Smooth muscle cell (in vitro differentiated cells): Measurements from ENCODE around the gene LRG1. TPM values are rescaled to one million over a fixed set of nuclear protein-coding genes. Genes with fewer than 3 reads are reported as not detected.

Source experiments
- DNase-seq: peaks from one replicate; lab custom pipeline; 2025; ENCODE audit not compliant: unreplicated experiment; lab: John Stamatoyannopoulos, UW
- H2AFZ ChIP-seq: fragments of 200-600 bp; sonication (generic); 2 replicates; pipeline ENCODE4 v1.6.0; 2016; ENCODE audit warnings: antibody characterized with exemption, low read depth, mild to moderate bottlenecking
- H3F3A ChIP-seq: fragments of 200-600 bp; sonication (generic); 2 replicates; pipeline ENCODE4 v1.6.0; 2017; ENCODE audit warnings: antibody characterized with exemption, low read depth
- H3K27ac ChIP-seq: fragments of 200-600 bp; sonication (generic); 2 replicates; pipeline ENCODE4 v1.5.1; 2016; ENCODE audit warnings: low read depth, mild to moderate bottlenecking
- H3K27me3 ChIP-seq: fragments of 200-600 bp; sonication (generic); 2 replicates; pipeline ENCODE4 v1.6.1; 2016; ENCODE audit warnings: low read depth, mild to moderate bottlenecking
- H3K36me3 ChIP-seq: fragments of 200-600 bp; sonication (generic); 2 replicates; pipeline ENCODE4 v1.5.1; 2016; ENCODE audit warnings: low read depth
- H3K4me1 ChIP-seq: fragments of 200-600 bp; sonication (generic); 2 replicates; pipeline ENCODE4 v1.5.1; 2016; ENCODE audit warnings: low read depth
- H3K4me2 ChIP-seq: fragments of 200-600 bp; sonication (generic); 2 replicates; pipeline ENCODE4 v1.6.0; 2016; ENCODE audit warnings: mild to moderate bottlenecking
- H3K4me3 ChIP-seq: fragments of 200-600 bp; sonication (generic); 2 replicates; pipeline ENCODE4 v1.5.1; 2016; ENCODE audit warnings: mild to moderate bottlenecking
- H3K79me2 ChIP-seq: fragments of 200-600 bp; sonication (generic); 2 replicates; pipeline ENCODE4 v1.6.0; 2016; ENCODE audit warnings: low read depth, mild to moderate bottlenecking
- H3K9ac ChIP-seq: fragments of 200-600 bp; sonication (generic); 2 replicates; pipeline ENCODE4 v1.6.0; 2016; ENCODE audit warnings: low read depth
- H3K9me3 ChIP-seq: fragments of 200-600 bp; sonication (generic); replicated peaks from 2 replicates; pipeline ENCODE4 v1.5.1; 2016; ENCODE audit warnings: low read depth
- H4K20me1 ChIP-seq: fragments of 200-600 bp; sonication (generic); 2 replicates; pipeline ENCODE4 v1.6.0; 2016; ENCODE audit warnings: low read depth
- WGBS: methylation state at CpG from one replicate; pipeline ENCODE4 v1.1.7; 2016; ENCODE audit warnings: low lambda C conversion rate; 5-methylcytosine and 5-hydroxymethylcytosine counted together
- polyA plus RNA-seq: library from polyadenylated mRNA; unstranded; fragments of >200 nt; fragmentation: Nextera tagmentation; extraction: Ambion mirVana; gene quantifications from 2 replicates; pipeline ENCODE4 v1.2.1, GENCODE V29; 2016
- total RNA-seq: library from RNA; depleted of rRNA; stranded (reverse); fragments of >200 nt; gene quantifications from 2 replicates; pipeline ENCODE4 v1.2.3, GENCODE V29; 2014
- TF ChIP-seq, protein P1 (sequence below): fragments of 200-600 bp; sonication (generic); IDR thresholded peaks from 2 replicates; pipeline ENCODE4 v1.5.1; 2017; ENCODE audit warnings: borderline replicate concordance, mild to moderate bottlenecking, antibody characterized with exemption; ENCODE audit not compliant: insufficient read depth, poor library complexity, severe bottlenecking

LRG1 gene
- total and polyA plus RNA-seq, 2 experiments from 2014 or later: not detected

DNA sequence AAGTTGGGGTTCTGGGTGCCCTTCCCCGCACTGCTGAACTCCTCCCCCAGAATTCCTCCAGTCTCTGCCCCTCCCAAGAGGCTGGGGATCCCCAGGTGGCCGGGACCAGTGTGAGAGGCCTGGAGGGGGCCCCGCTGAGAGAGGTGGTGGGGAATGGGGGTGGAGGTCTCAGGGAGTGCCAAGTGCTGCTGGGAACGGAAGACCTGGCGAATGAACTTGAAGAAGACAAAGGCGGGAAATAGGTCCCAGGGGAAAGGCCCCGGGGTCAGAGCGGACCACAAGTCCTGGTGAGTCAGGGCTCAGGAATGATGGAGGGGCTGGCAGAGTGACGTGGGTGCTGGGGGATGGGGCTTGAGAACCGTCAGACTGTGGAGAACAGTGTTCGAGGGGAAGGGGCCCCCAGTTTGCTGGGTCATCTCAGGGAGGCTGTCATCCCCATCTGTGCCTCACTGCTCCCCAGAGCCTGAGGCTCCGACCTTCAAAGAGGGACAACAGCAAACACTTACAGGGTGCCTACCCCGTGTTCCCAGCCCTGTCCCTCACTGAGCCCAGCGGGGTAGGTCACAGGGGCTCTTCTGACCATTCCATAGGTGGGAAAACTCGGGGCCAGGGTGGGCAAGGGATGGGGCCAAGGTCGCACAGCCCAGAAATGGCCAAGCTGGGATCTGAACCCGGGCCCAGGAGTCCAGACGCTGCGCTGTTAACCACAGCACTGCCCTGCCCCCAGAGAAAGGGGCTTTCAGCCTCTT is 35.6 kb upstream of the LRG1 start:
- TF ChIP-seq, protein P1, sequence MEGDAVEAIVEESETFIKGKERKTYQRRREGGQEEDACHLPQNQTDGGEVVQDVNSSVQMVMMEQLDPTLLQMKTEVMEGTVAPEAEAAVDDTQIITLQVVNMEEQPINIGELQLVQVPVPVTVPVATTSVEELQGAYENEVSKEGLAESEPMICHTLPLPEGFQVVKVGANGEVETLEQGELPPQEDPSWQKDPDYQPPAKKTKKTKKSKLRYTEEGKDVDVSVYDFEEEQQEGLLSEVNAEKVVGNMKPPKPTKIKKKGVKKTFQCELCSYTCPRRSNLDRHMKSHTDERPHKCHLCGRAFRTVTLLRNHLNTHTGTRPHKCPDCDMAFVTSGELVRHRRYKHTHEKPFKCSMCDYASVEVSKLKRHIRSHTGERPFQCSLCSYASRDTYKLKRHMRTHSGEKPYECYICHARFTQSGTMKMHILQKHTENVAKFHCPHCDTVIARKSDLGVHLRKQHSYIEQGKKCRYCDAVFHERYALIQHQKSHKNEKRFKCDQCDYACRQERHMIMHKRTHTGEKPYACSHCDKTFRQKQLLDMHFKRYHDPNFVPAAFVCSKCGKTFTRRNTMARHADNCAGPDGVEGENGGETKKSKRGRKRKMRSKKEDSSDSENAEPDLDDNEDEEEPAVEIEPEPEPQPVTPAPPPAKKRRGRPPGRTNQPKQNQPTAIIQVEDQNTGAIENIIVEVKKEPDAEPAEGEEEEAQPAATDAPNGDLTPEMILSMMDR: no peak
- Histone ChIP-seq H2AFZ (peak overlapping the region; percentile 54), H3K36me3 (no peaks in the 10 kb centered on the region), H3F3A (peaks cover 11% of the 10 kb centered on the region), H3K79me2 (no peaks in the 10 kb centered on the region), H3K9ac (peak overlapping the region; percentile 68), H3K4me2 (peak overlapping the region; percentile 77), H3K27ac (peak overlapping the region; percentile 70), H3K9me3 (no peaks in the 10 kb centered on the region), H3K4me3 (no peak overlapping the region), H4K20me1 (no peaks in the 10 kb centered on the region), H3K4me1 (peaks cover 14% of the 10 kb centered on the region), H3K27me3 (peaks cover 13% of the 10 kb centered on the region)
- 20% methylated on average over 19 of the region's 19 CpGs for WGBS
- peak; percentile 35 for DNase-seq

DNA sequence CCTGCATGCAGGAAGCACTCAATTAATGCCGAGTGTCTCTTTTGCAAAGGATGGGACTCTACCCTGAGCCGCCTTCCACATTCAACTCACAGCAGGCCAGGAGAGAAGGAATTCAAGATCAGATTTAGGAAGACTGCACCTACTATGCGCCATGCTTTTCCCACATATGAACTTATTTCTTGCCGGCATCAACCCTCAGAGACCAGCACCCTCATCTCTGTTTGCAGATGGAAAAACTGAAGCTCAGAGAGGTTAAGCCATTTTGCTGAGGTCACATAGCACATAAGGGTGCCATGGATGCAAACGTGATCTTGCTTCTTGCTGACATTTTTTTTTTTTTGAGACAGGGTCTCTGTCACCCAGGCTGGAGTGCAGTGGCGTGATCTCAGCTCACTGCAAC is 33.8 kb upstream of the LRG1 start:
- Histone ChIP-seq H3K4me3 (no peak overlapping the region), H2AFZ (no peak overlapping the region), H3K4me2 (no peak overlapping the region), H3K4me1 (peaks cover 14% of the 10 kb centered on the region), H3K36me3 (no peaks in the 10 kb centered on the region), H3K79me2 (no peaks in the 10 kb centered on the region), H3F3A (peaks cover 11% of the 10 kb centered on the region), H3K27me3 (no peaks in the 10 kb centered on the region), H3K27ac (no peak overlapping the region), H3K9me3 (no peaks in the 10 kb centered on the region), H3K9ac (no peak overlapping the region), H4K20me1 (no peaks in the 10 kb centered on the region)
- TF ChIP-seq, protein P1: no peak
- DNase-seq: no peak
- 94% methylated on average over 6 of the region's 6 CpGs for WGBS

DNA sequence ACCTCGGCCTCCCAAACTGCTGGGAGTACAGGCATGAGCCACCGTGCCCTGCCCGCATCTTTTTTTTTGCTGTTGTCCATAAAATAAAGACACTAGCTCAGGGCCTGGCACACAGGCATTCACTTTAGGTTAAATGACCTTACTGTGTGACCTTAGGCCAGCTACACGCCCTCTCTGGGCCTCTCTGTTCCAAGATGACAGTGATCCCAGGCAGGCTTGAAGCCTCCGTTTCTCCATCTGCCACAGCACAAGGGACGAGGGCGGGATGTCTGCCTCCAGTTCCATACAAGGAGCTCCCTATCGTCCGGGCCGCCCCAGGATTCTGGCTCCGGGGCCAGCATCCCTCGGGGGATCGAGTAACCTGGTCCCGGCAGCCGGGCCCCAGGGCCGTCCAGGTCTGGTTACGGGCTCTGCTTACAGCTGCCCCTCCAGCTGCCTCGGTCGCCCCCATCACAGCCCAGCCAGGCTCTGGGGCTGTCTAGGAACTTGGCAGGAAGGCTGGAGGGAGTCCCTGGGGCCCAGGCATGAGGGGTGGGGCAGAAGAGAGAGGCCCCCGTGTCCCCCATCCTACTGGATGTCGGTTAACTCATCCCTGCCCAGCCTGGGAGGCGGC is 31.6 kb upstream of the LRG1 start:
- H3K27me3 ChIP-seq: no peaks in the 10 kb centered on the region
- peaks cover 4% of the 10 kb centered on the region for H3F3A ChIP-seq
- H3K36me3 ChIP-seq: no peaks in the 10 kb centered on the region
- no peaks in the 10 kb centered on the region for H3K9me3 ChIP-seq
- WGBS: 82% methylated on average over 20 of the region's 22 CpGs
- TF ChIP-seq, protein P1: no peak
- H3K9ac ChIP-seq: no peak overlapping the region
- no peak overlapping the region for H3K4me3 ChIP-seq
- H3K79me2 ChIP-seq: no peaks in the 10 kb centered on the region
- H2AFZ ChIP-seq: no peak overlapping the region
- DNase-seq: no peak
- H3K27ac ChIP-seq: no peak overlapping the region
- H3K4me1 ChIP-seq: peaks cover 14% of the 10 kb centered on the region
- H4K20me1 ChIP-seq: no peaks in the 10 kb centered on the region
- no peak overlapping the region for H3K4me2 ChIP-seq

DNA sequence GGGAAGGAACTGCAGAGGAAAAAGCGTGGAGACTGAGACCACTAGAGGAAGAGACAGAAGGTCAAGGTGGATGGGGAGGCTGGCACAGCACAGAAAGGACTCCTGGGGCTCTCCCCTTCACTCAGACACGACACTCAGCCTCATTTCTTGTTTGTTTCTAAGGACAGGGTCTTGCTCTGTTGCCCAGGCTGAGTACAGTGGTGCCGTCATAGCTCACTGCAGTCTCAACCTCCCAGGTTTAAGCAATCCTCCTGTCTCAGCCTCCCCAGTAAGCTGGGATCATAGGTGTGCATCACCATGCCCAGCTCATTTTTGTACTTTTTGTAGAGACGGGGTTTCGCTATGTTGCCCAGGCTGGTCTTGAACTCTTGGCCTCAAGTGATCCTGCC is 31.1 kb upstream of the LRG1 start:
- Histone ChIP-seq H4K20me1 (no peaks in the 10 kb centered on the region), H3K79me2 (no peaks in the 10 kb centered on the region), H3K27ac (no peak overlapping the region), H3K4me3 (no peak overlapping the region), H3K27me3 (no peaks in the 10 kb centered on the region), H3K36me3 (no peaks in the 10 kb centered on the region), H2AFZ (no peak overlapping the region), H3K4me2 (no peak overlapping the region), H3F3A (no peaks in the 10 kb centered on the region), H3K9me3 (no peaks in the 10 kb centered on the region), H3K9ac (no peak overlapping the region), H3K4me1 (peaks cover 14% of the 10 kb centered on the region)
- 88% methylated on average over 5 of the region's 5 CpGs for WGBS
- DNase-seq: no peak
- TF ChIP-seq, protein P1: no peak
